Measurements from ENCODE around the gene SLC25A51. TPM values are rescaled to one million over a fixed set of nuclear protein-coding genes. Genes with fewer than 3 reads are reported as not detected.
"Not testable (repeated sequence)": the region's sequence is repeated elsewhere in the genome, so short reads cannot be mapped to it uniquely, and the experiment has no call there.

The SLC25A51 gene
- total RNA-seq, 1 donor from 2014 or later = 24.1 TPM

DNA sequence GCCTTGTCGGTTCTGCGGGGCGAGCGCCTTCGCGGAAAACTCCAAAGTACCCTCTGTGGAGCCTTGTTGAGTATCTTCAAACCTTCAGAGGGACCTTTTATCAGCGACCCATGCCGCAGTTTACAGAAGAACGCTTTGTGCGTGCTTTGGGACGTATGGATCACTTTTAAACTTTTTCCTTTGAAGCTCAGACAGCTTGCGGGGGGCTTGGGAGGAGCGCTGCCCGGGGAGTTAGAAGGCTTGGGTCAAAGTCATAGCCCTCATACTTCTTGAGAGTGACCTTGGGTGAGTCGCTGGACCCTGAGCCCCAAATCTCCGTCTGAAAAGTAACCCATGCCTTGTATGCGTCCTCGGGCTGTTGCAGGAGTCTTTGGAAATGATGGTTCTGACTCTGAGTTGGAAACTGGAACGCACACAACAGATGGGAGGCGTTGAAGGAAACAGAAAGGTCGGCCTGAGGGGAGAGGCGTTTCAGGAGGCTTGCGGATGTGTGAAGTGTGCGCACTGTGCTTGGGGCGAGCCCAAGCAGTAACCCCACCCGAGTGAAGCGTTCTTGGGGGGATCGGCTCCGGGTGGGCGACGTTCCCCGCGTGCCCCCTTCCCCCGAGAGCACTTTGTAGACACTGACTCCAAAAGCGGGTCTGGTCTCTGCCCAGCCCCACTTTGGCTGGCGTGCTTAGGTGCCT is 661 bp upstream of the SLC25A51 start:
- DNase-seq (ENCODE audit: low read depth) = no peak
- TF ChIP-seq, protein P1, sequence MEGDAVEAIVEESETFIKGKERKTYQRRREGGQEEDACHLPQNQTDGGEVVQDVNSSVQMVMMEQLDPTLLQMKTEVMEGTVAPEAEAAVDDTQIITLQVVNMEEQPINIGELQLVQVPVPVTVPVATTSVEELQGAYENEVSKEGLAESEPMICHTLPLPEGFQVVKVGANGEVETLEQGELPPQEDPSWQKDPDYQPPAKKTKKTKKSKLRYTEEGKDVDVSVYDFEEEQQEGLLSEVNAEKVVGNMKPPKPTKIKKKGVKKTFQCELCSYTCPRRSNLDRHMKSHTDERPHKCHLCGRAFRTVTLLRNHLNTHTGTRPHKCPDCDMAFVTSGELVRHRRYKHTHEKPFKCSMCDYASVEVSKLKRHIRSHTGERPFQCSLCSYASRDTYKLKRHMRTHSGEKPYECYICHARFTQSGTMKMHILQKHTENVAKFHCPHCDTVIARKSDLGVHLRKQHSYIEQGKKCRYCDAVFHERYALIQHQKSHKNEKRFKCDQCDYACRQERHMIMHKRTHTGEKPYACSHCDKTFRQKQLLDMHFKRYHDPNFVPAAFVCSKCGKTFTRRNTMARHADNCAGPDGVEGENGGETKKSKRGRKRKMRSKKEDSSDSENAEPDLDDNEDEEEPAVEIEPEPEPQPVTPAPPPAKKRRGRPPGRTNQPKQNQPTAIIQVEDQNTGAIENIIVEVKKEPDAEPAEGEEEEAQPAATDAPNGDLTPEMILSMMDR (conservative IDR thresholded peaks at IDR 0.05; ENCODE audit: low read depth, low read length) = no peak
- peak overlapping the region; percentile 89 for H3K4me3 ChIP-seq (ENCODE audit: low read depth, low read length)

DNA sequence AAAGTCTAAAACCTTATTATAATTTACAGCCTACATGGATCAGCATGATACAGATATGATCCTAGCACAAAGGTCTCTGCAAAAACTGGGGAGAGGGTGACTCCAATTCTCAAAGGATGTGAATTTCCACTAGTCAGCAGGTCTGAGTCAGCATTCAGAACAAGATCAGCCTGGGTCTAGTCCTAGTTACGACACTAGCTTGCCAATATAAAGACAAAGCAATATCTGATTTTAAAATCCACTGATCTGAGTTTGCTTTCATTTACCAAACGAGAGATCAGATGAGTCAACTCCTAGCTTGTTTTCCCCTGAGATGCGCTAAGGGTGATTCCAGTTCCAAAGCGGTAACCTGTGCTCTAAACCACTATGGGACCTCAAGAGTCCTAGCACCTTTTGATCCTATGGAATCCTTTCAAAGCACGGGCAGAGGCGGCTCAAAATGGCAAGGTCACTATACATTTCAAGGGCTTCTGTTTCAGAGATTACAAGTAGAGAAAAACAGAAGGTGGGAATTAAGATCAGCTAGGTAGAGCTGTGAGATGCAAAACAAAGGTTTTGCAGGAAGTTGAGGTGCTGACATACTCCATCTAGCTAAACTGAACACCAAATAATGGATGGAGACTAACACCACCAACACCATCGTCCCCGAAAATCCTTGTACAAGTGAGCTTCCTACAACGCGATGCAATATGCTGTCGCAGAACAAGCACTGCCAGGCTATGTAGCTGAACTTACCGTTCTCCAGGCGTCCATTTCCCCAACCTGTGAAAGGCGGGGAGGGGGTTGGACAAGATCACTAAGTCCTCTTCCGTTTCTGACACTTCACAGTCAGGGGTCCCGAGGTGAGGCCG is 906 bp downstream of the SLC25A51 start:
- DNase-seq (ENCODE audit: low read depth) = no peak
- TF ChIP-seq, protein P1 (conservative IDR thresholded peaks at IDR 0.05; ENCODE audit: low read depth, low read length) = no peak
- peak overlapping the region; percentile 89 for H3K4me3 ChIP-seq (ENCODE audit: low read depth, low read length)

DNA sequence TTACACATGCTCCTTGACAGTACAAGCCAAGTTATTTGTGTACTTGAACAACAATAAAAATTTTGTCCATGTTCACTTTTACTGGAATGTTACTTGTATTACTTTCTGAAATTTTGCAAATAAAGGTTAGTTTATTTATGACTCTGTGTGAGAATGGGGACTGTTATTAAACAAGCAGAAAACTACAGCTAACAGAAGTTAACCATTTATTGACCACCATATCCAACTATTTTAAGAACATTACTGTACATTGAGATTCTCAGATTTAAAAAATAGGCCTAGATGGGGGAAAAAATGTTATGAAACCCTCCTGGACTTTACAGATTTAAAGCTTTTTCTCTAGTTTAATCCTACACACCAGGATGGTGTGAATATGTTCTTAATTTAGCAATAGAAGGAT is 1.8 kb downstream of the SLC25A51 start:
- no peak for DNase-seq (ENCODE audit: low read depth)
- H3K4me3 ChIP-seq (ENCODE audit: low read depth, low read length) = no peak overlapping the region
- TF ChIP-seq, protein P1 (conservative IDR thresholded peaks at IDR 0.05; ENCODE audit: low read depth, low read length) = no peak

DNA sequence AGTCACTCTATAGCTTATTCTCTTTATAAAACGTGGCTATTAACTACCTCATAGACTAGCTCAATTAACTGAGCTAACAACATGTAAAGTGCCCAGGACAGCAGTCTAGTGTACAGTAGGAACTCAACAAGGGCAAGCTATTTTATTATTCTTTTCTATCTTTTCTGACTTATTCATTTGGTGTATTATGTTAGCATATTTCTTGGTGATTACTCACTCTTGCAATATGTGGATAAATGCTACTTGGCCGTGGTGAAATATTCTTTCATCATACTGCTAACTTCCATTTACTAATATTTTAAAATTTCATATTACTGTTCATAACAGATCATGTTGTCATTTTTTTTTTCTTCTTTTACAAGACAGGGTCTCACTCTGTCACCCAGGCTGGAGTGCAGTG is 4.9 kb downstream of the SLC25A51 start:
- TF ChIP-seq, protein P1 (conservative IDR thresholded peaks at IDR 0.05; ENCODE audit: low read depth, low read length) = no peak
- no peak for DNase-seq (ENCODE audit: low read depth)
- no peak overlapping the region for H3K4me3 ChIP-seq (ENCODE audit: low read depth, low read length)

DNA sequence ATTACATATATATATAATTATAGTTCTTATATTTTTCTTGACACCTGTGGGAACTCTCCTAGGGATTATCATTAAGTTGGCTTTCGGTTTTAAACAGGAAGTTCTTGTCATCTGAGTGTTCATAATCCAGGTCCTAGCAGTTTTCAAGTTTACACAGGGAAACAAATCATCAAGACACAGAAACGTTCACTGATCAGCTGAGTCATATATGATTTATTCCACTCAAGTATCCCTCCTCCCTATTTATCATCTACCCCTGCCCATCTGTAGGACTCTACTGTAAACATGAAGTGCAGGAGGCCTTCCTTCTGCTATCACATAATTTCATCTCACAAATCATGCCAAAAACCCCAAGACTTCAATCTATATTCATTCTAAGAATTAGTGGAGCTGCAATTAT is 6.3 kb downstream of the SLC25A51 start:
- TF ChIP-seq, protein P1 (conservative IDR thresholded peaks at IDR 0.05; ENCODE audit: low read depth, low read length) = no peak
- H3K4me3 ChIP-seq (ENCODE audit: low read depth, low read length) = no peak overlapping the region
- DNase-seq (ENCODE audit: low read depth) = no peak

DNA sequence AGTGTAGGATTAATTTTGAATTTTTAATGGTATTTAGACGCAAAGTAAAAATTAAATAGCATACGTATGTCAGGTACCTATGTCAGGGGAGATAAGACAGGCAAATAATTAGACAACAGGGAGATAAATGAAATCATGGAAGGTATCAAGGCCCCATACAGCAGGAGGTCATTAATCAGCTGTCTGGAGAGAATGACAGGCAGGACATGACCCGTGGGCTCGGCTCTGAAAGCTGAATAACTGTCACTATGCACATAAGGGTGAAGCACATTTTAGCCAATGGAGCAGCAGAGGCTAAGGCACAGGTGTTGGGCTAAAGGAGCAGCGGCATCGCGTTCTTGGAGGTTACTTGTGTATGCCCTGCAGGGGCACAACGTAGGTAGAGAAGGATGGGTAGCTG is 11.9 kb downstream of the SLC25A51 start:
- no peak overlapping the region for H3K4me3 ChIP-seq (ENCODE audit: low read depth, low read length)
- TF ChIP-seq, protein P1 (conservative IDR thresholded peaks at IDR 0.05; ENCODE audit: low read depth, low read length) = no peak
- DNase-seq (ENCODE audit: low read depth) = no peak

DNA sequence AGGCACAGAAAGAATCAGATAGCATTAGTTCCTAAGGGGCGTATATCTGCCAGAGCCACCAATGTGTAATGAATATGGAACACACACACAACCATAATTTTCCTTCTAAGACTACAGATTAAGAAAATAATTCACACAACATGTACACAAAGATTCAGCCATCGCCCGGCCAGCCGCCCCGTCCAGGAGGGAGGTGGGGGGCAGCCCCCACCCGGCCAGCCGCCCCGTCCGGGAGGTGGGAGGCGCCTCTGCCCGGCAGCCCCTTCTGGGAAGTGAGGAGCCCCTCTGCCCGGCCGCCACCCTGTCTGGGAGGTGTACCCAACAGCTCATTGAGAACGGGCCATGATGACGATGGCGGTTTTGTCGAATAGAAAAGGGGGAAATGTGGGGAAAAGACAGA is 12.9 kb downstream of the SLC25A51 start:
- not testable (repeated sequence) for H3K4me3 ChIP-seq (ENCODE audit: low read depth, low read length)

More for the DNA sequence above, 12.9 kb downstream of the SLC25A51 start:
- not testable (repeated sequence) for DNase-seq (ENCODE audit: low read depth)
